GM20431 (cell line): ENCODE measurements around the gene ARHGAP26.

Experiments
- in situ Hi-C: fragments of 300-500 bp; cut with MseI, MboI; formaldehyde crosslinking; loops from one replicate; pipeline ENCODE4 v1.15.0; 2020; ENCODE audit warnings: low sequenced_read_pairs; ENCODE audit not compliant: unreplicated experiment

Gene ARHGAP26

GRCh38 chr5:142888469-142889085 lies 118.4 kb downstream of the ARHGAP26 start:
- in situ Hi-C loops: loop anchor here (10.0 kb wide), 1 partner anchor 164 kb away; no protein-coding TSS in a partner anchor

GRCh38 chr5:142892021-142892420 lies 121.8 kb downstream of the ARHGAP26 start:
- in situ Hi-C loops: no loop called here

GRCh38 chr5:142894315-142894714 lies 124.1 kb downstream of the ARHGAP26 start:
- in situ Hi-C loops: no loop called here

GRCh38 chr5:142894749-142895148 lies 124.6 kb downstream of the ARHGAP26 start:
- in situ Hi-C loops: no loop called here

GRCh38 chr5:142896325-142897007 lies 126.3 kb downstream of the ARHGAP26 start:
- in situ Hi-C loops: no loop called here

- in situ Hi-C loops: no loop called here
Observed at GRCh38 chr5:142897328-142897727, 127.2 kb downstream of the ARHGAP26 start.

- in situ Hi-C loops: loop anchor here (25.0 kb wide), 1 partner anchor 1061 kb away; no protein-coding TSS in a partner anchor
Observed at GRCh38 chr5:142900927-142901326, 130.8 kb downstream of the ARHGAP26 start.

GRCh38 chr5:142901476-142902185 lies 131.5 kb downstream of the ARHGAP26 start:
- in situ Hi-C loops: loop anchor here (25.0 kb wide), 1 partner anchor 1061 kb away; no protein-coding TSS in a partner anchor

GRCh38 chr5:142902186-142902965 lies 132.2 kb downstream of the ARHGAP26 start:
- in situ Hi-C loops: loop anchor here (25.0 kb wide), 1 partner anchor 1060 kb away; no protein-coding TSS in a partner anchor

GRCh38 chr5:142904416-142904815 lies 134.2 kb downstream of the ARHGAP26 start:
- in situ Hi-C loops: loop anchor here (25.0 kb wide), 1 partner anchor 1058 kb away; no protein-coding TSS in a partner anchor

GRCh38 chr5:142905348-142905747 lies 135.2 kb downstream of the ARHGAP26 start:
- in situ Hi-C loops: loop anchor here (25.0 kb wide), 1 partner anchor 1057 kb away; no protein-coding TSS in a partner anchor

- in situ Hi-C loops: loop anchor here (25.0 kb wide), 1 partner anchor 1055 kb away; no protein-coding TSS in a partner anchor
Observed at GRCh38 chr5:142906863-142907671, 136.9 kb downstream of the ARHGAP26 start.

- in situ Hi-C loops: loop anchor here (25.0 kb wide), 1 partner anchor 1054 kb away; no protein-coding TSS in a partner anchor
Observed at GRCh38 chr5:142908659-142909058, 138.5 kb downstream of the ARHGAP26 start.

GRCh38 chr5:142910128-142910527 lies 140.0 kb downstream of the ARHGAP26 start:
- in situ Hi-C loops: loop anchor here (25.0 kb wide), 1 partner anchor 1052 kb away; no protein-coding TSS in a partner anchor

GRCh38 chr5:142911170-142911569 lies 141.0 kb downstream of the ARHGAP26 start:
- in situ Hi-C loops: loop anchor here (25.0 kb wide), 1 partner anchor 1051 kb away; no protein-coding TSS in a partner anchor

GRCh38 chr5:142911775-142912174 lies 141.6 kb downstream of the ARHGAP26 start:
- in situ Hi-C loops: loop anchor here (25.0 kb wide), 1 partner anchor 1051 kb away; no protein-coding TSS in a partner anchor

GRCh38 chr5:142913728-142914338 lies 143.7 kb downstream of the ARHGAP26 start:
- in situ Hi-C loops: loop anchor here (25.0 kb wide), 1 partner anchor 1048 kb away; no protein-coding TSS in a partner anchor

- in situ Hi-C loops: loop anchor here (25.0 kb wide), 1 partner anchor 1047 kb away; no protein-coding TSS in a partner anchor
Observed at GRCh38 chr5:142915038-142915437, 144.9 kb downstream of the ARHGAP26 start.
